HG02678 (cell line): ENCODE results near the gene PPM1J.
"Not testable (repeated sequence)": the region's sequence is repeated elsewhere in the genome, so short reads cannot be mapped to it uniquely, and the experiment has no call there.

Experiments
- ATAC-seq: cut with Tn5 transposase; IDR thresholded peaks from one replicate; pipeline ENCODE4 v1.9.1; 2021; ENCODE audit warnings: mild to moderate bottlenecking, moderate library complexity; ENCODE audit not compliant: unreplicated experiment

Gene PPM1J

GRCh38 chr1:112715264-112716053, at the start of gene PPM1J:
TSS of gene PPM1J (minus strand) at chr1:112715332. CDS start at chr1:112715301, 31 bp downstream.
- peak; percentile 82 for ATAC-seq

- no peak for ATAC-seq
Measured at GRCh38 chr1:112762541-112763500, 47.7 kb upstream of the PPM1J start.

GRCh38 chr1:112761714-112762480, 46.8 kb upstream of the PPM1J start:
- ATAC-seq, result no peak

GRCh38 chr1:112759228-112759627, 44.1 kb upstream of the PPM1J start:
- no peak for ATAC-seq

GRCh38 chr1:112754116-112754628, 39.0 kb upstream of the PPM1J start:
- no peak for ATAC-seq

GRCh38 chr1:112748396-112748795, 33.3 kb upstream of the PPM1J start:
- ATAC-seq, result no peak

GRCh38 chr1:112744009-112744578, 29.0 kb upstream of the PPM1J start:
- no peak for ATAC-seq

GRCh38 chr1:112743174-112744008, 28.3 kb upstream of the PPM1J start:
- no peak for ATAC-seq

GRCh38 chr1:112737573-112737972, 22.4 kb upstream of the PPM1J start:
- ATAC-seq, result no peak

GRCh38 chr1:112735752-112736151, 20.6 kb upstream of the PPM1J start:
- ATAC-seq, result no peak

- no peak for ATAC-seq
Measured at GRCh38 chr1:112731451-112731850, 16.3 kb upstream of the PPM1J start.

GRCh38 chr1:112729909-112730308, 14.8 kb upstream of the PPM1J start:
- no peak for ATAC-seq

- not testable (repeated sequence) for ATAC-seq
Measured at GRCh38 chr1:112729011-112729410, 13.9 kb upstream of the PPM1J start.

- not testable (repeated sequence) for ATAC-seq
Measured at GRCh38 chr1:112728306-112728971, 13.3 kb upstream of the PPM1J start.

GRCh38 chr1:112727716-112728115, 12.6 kb upstream of the PPM1J start:
- ATAC-seq, result no peak

GRCh38 chr1:112724240-112724639, 9.1 kb upstream of the PPM1J start:
- not testable (repeated sequence) for ATAC-seq

- no peak for ATAC-seq
Measured at GRCh38 chr1:112723511-112723839, 8.3 kb upstream of the PPM1J start.

- no peak for ATAC-seq
Measured at GRCh38 chr1:112722601-112723510, 7.7 kb upstream of the PPM1J start.
